Activated T-cell treated with anti-CD3 and anti-CD28 coated beads, Interleukin-2, amount 50 U/mL, for 1 hour (primary cell): ENCODE results near the gene FZD4.
"Not testable (repeated sequence)": the region's sequence is repeated elsewhere in the genome, so short reads cannot be mapped to it uniquely, and the experiment has no call there.

Experiments used
- DNase-seq: peaks from one replicate; pipeline ENCODE4 v3.0.0-alpha.2; 2020

Gene FZD4

GRCh38 chr11:86955361-86956120 is at the start of gene FZD4:
TSS of gene FZD4 (minus strand) at chr11:86955395. CDS start at chr11:86955085, 310 bp downstream.
- peak; percentile 38 for DNase-seq

DNA sequence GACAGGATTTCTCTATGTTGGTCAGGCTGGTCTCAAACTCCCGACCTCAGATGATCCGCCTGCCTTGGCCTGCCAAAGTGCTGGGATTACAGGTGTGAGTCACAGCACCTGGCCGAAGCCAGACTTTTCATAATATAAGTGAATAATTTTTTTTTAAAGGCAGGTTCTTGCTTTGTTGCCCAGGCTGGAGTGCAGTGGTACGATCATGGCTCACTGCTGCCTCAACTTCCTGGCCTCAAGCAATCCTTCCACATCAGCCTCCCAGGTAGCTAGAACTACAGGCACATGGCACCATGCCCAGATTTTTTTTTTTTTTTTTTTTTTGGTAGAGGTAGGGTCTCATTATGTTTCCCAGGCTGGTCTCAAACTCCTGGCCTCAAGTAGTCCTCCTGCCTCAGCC is 49.1 kb upstream of the FZD4 start:
- not testable (repeated sequence) for DNase-seq

DNA sequence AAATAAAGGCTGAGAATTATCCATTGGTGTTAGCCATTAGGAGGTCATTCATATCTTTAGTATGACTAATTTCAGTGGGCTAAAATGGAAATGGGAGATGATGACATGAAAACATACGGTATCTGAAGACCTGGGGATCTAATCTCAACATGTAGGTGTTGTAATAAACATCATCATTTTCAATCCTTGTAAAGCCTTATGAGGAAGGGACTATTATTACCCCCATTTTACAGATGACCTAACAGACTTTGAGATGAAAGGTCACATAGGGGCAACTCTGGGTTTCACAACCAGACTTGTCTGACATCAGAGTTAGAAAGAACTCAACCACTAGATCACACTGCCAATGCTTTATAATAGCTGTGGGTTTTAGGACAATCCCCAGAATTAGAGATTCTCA is 47.7 kb upstream of the FZD4 start:
- DNase-seq: no peak

DNA sequence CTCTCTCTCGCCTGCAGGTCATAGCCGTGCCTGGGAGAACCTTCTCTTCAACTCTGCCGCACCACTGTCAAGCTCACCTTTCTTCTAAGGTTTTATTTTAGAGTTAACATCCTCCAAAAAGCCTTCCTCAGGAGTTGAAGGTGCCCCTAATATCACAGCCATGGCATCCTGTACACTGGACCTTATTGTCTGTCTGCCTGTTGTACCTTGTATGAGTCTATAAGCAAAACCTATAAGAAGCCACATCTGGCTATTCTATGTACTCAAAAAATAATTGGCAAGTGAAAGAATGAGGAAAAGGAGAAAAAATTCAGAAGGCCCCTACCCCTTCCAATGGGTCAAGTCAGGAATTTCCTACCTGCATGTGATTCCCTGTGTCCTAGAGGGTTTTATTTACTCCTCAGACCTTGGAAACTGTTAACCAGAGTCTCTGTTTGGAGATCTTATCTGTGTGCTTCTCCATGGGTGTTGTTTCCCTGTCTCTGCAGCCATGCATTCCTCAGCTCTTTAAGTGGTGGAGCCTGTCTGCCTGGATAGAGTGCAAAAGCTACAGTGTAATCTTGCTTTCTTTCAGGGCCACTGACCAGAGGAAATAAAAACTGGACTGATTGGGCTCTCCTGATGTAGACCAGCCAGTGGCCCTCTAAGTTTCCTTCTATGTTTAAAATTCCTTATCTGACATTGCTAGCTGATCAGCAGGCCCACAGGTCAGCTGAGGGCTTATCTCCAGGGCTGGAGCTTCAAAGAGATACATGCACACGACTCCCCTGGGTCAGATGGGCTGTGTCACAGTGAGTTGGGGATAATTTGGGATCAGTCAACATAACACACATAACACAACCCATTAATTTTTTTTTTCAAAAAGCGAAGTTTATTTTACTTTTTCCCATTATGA is 44.9 kb upstream of the FZD4 start:
- DNase-seq: no peak

DNA sequence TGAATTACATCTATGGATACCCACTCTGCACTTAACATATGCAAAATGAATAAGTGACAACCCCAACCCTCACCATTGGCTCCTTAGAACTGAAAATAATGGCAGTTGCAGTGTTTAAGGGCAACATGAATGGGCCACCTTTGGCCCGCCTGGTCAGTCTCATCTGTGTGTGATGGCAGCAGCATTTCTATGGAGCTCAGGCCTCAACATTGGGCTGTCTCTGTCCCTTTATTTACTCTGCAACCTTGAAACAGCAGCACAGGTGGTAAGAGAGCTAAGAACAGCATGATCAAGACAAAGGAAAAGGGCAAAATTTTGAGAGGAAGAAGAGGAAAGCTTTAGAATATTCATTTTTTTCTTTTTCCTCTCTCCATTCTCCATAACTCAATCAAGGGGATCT is 44.2 kb upstream of the FZD4 start:
- no peak for DNase-seq

DNA sequence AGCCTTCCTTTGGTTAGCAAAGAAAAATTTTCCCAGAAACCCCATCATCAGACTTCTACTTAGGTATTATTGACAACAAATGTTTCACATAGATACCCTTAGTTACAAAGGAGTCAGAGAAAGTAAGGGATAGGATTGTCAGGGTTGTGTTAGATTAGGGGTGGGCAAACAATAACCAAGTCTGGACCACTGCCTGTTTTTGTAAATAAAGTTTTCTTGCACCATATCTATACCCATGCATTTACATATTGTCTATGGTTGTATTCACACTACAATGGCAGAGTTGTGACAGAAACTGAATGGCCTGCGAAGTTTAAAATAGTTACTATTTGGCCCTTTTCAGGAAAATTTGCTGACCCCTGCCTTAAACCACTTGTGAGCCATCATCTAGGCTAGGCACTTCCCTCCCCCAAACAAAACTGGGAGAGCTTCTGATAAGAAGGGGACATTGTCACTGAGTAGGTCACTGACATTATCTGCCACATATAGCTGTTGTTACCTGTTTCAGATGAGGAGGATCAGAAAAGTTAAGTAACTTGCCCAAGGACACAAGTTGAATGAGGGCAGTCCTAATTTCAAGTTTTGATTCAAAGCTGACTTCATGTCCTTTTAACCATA is 41.9 kb upstream of the FZD4 start:
- DNase-seq: no peak

GRCh38 chr11:86993031-86993430 is 37.8 kb upstream of the FZD4 start:
- DNase-seq: no peak

DNA sequence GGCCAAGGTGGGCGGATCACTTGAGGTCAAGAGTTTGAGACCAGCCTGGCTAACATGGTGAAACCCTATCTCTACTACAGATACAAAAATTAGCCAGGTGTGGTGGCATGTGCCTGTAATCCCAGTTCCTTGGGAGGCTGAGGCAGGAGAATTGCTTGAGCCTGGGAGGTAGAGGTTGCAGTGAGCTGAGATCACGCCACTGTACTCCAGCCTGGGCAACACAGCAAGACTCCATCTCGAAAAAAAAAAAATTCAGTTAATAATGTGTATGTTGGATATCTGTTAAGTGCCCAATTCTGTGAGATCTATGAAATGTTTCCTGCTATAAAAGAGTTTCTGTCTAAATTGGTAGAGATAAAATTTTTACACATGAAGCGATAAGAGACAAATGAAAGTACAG is 37.1 kb upstream of the FZD4 start:
- not testable (repeated sequence) for DNase-seq

DNA sequence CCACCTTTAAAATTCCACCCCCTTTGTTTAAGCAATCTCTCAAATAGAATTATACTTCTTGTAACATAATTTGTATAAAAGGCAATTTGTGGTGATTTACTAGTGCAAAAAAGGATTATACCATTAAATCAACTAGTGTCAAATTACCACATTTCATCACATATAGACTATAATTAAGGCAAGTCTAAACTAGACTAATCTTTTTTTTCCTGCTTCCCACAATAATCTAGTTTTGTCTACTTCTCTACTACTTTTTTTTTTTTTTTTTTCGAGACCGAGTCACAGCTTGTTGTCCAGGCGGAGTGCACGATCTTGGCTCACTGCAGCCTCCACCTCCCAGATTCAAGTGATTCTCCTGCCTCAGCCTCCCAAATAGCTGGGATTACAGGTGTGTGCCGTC is 36.1 kb upstream of the FZD4 start:
- no peak for DNase-seq

DNA sequence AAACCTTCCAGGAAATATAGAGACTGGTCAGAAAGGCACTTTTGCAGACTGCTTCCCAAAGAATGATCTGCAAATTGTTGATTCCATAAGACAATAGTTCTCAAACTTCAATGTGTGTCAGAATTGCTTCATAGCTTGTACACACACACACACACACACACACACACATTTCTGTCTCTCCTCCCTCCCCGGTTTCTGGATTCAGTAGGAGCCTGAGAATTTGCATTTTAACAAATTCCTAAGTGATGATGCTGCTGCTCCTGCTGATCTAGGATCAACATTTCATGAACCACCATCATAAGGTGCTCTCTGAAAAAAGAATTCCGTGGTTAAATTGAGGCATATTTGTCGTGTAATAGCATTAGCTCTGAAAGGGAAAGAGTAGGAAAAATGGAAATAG is 35.3 kb upstream of the FZD4 start:
- DNase-seq: no peak

DNA sequence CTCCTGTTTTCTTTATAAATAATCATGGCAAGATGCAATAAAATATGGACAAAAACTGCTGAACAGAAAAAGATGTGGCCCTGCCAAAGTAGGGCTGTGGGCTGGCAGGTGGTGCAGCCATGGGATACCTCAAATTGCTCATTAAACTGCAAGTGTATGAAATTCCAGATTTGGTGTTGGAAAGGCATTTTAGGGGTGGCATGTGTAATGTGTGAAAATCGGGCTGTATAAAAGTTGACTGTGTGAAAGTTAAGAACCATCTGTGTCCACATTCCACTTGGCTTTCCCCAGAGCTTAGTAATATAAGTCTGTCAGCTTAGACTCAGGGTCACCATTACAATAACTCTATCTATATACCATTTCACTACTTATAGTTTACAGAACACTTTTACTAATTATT is 34.8 kb upstream of the FZD4 start:
- no peak for DNase-seq

DNA sequence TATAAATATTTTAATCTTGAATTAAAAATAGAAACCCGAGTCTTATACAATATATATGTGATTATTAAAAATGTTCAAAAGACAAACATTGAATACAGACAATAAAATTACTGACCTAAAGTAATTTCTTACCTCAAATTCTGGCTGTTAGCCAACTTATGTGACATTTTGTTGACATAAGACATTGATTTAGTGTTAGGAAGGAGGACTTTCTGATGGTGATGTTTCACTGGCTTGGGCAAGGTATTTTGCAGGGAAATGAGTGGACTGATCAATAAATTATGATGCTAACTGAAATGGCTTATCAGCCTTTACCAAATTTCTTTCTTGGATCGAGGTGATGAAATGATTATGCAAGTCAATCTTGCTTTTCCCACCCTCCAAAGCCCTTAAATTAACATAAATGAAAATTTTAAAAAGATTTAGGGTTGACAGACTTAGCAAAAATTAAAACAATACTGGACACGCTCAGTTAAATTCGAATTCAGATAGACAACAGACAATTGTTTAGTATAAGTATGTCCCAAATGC is 33.2 kb upstream of the FZD4 start:
- no peak for DNase-seq

GRCh38 chr11:86987679-86988078 is 32.5 kb upstream of the FZD4 start:
- no peak for DNase-seq

GRCh38 chr11:86984701-86985100 is 29.5 kb upstream of the FZD4 start:
- no peak for DNase-seq

- DNase-seq: no peak
These were observed 27.9 kb upstream of the FZD4 start for GRCh38 chr11:86983021-86983488.

DNA sequence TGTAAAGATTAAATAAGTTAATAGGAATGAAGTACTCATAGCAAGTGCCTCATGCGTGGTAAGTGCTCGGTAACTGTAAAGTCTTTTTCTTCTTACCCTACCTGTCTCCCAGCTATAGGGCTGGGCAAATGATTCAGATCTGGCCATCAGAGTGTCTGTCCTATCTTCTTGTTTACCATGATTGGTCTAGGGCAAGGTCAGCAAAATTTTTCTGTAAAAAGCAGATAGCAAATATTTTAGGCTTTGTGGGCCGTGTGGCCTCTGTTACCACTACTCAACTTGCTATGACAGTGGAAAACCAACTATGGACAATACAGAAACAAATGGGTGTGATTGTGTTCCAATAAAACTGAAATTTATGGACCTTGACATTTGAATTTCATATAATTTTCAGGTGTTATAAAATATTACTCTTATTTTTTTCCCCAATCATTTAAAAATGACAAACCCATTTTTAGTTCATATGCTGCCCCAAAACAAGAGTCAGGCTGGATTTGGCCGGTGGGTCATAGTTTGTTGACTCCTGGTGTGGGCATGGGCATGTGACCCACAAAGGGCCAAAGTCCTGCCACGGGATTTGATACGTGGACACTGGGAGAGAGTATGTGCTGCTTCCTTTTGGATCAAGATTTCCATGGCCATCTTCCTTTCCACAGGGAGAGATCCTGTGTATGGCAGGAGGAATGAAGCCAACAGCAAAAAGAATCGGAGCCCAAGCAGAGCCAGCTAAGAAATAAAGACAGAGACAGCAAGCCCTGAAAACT is 26.8 kb upstream of the FZD4 start:
- no peak for DNase-seq

GRCh38 chr11:86980086-86980796 is 25.0 kb upstream of the FZD4 start:
- no peak for DNase-seq

DNA sequence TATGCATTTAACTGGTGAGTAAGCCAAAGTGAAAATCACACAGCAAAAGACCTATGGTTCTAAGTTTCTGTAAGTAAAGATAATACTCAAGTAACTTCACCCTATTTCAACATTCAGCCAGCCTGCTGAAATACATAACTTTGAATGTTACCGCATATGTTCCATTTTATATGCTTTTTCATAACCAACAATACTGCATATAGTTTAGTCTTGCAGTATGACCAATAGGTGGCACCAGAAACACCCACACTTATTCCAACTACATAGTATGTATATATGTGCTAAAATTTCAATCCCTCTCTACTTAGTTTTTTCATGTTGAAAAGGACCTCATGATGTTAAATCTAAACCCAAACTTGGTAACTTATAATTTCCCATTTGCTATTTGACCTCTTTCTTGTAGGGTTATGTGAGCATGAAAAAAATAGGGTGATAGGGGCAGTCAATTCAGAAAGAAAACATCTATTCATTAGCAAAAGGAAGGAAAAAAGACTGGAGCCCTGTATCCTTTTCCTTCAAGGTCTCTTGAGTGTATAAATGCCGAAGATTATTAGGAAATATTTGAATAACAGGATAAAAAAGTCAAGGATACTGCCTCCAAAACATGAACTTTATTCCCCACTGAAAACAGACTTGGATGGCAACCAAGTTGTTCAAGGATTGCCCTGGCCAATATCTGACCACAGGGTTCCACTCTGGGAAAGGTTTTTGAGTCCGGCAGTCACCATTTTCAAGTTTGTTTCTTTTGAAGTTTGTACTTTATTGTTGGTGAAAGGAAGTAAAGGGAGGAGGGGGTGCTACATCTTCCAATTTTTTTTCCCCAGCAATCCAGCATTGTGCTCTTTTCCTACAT is 23.8 kb upstream of the FZD4 start:
- DNase-seq: no peak

DNA sequence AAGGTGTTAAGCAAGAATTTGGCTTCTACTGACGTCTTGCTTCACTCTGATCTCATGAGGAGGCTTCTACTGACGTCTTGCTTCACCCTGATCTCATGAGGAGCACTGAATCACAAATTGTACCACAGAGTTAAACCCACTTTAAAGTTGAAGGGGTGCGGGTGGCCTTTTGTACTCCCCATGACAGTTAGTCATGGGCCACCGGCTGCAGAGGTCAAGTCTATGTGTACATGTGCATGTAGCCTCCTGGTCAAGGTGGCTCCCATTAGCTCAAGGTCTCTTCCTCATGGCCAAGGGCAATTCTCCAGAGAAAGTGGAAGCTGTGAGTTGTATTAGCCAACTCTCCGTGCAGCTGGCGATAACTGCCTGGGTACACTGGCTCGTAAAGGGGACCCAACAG is 23.1 kb upstream of the FZD4 start:
- no peak for DNase-seq

DNA sequence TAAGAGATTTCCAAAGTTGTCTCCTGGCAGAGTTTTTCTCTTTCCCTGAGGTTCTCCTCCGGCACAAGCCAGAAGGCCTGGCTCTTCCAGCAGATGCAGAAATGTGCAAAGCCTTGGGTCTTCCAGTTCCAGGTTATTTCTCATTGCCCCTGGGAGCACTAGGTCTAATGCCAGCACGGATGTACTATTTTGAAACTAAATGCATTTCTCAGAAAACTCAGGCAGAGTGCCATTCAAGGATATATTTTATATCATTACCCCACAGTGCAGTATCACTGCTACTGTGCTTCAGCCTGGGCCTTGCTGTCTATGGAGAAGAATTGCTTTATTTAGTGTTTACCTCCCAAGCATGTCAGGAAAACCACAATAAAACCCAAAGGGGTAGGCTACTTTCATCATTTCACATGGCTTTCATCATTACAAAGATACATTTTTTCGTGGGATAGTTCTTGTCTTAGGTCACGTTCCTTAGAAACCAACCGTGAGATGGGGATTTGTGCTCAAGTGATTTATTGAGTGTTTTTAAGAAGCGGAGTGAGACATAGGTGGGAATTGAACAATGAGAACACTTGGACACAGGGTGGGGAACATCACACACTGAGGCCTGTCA is 22.4 kb upstream of the FZD4 start:
- DNase-seq: no peak
